G401.6 (cell line): ENCODE measurements around the gene ELF3.
A peak's percentile ranks its signal among the peaks of the same experiment; 100 is the strongest.
"Not testable (repeated sequence)": the region's sequence is repeated elsewhere in the genome, so short reads cannot be mapped to it uniquely, and the experiment has no call there.

Experiments
- FAIRE-seq: peaks from 2 replicates; lab custom pipeline; 2012; peaks lifted over from hg19 to GRCh38; lab: Jason Lieb, UNC

The ELF3 gene

DNA sequence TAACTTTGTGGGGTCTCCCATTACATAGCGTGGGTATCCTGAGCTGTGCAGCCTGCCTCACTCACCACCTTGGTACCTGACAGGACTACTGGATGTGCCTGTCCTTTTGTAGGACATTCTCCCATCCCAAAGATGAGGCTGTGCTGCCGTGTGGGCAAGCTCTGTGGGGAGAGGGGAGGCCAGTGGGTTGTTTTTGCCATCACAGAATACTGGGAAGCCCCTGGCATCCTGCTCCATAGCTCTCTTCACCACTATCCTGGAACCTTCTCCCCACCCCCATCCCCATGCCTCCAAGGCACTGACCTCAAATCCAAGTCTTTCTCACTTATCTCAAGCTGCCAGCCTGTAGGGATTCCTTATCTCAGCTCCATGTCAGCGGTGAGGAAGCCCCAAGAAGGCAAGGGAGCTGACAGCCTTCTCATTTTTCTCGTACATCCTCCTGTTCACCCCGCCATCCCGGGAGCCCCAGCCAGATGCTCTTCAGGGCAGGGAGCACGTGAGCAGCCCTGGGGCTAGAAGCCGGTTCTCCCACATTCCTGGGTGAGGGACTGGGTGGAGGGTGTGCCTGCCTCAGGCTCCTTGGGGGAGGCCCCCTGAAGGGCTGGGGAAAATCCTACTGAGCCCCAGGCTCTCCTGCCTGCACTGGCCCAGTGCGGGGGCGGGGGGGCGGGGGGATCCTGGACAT lies 2.4 kb upstream of the ELF3 start:
- FAIRE-seq, result no peak

DNA sequence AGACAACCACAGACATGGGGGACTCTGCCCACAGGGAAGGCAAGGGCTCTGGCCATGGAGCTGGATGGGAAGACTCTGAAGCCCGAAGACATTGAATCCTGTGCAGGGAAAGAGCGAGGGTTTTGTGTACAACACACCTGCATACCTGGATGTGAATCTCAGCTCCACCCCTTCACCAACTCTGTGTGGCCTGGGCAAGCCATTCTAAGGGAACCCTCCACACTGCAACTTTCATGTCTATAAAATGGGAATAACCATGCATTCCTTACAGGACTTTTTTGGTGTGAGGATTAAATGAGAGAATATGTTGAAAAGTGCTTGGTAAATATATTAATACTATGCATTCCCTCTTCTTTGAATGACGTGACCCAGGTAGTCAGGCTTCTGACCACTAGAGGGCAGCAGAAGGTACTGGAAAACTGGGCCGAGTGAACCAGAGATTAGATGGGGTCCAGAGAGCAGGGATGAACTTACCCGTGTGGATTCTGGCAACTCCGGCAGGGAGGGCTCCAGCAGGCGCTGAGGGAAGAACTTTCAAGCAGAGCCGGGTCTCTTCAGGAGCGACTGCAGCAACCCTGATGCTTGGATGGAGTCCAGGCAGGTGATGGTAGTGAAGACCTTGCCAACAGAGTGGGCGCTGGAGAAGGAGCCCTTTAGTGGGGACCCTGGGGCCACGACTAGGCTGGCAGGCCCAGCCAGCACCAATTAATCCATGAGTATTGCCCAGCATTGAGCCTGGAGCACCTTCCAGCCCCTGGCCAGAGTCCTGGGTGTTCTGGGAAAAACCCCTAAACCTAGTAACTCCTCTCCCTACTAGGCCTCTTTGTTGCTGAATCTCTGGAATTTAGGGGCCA lies 834 bp upstream of the ELF3 start:
- peak; percentile 94 for FAIRE-seq

- FAIRE-seq, result no peak
Observed at GRCh38 chr1:202011994-202012393, 1.6 kb downstream of the ELF3 start.

- no peak for FAIRE-seq
Observed at GRCh38 chr1:202012544-202013478, 2.4 kb downstream of the ELF3 start.

GRCh38 chr1:202013603-202014002 lies 3.2 kb downstream of the ELF3 start:
- no peak for FAIRE-seq

GRCh38 chr1:202014060-202014459 lies 3.7 kb downstream of the ELF3 start:
- FAIRE-seq, result no peak

GRCh38 chr1:202014915-202015661 lies 4.7 kb downstream of the ELF3 start:
- FAIRE-seq, result no peak

DNA sequence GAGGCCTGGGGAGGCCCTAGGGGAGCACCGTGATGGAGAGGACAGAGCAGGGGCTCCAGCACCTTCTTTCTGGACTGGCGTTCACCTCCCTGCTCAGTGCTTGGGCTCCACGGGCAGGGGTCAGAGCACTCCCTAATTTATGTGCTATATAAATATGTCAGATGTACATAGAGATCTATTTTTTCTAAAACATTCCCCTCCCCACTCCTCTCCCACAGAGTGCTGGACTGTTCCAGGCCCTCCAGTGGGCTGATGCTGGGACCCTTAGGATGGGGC lies 5.2 kb downstream of the ELF3 start:
- FAIRE-seq, result no peak

DNA sequence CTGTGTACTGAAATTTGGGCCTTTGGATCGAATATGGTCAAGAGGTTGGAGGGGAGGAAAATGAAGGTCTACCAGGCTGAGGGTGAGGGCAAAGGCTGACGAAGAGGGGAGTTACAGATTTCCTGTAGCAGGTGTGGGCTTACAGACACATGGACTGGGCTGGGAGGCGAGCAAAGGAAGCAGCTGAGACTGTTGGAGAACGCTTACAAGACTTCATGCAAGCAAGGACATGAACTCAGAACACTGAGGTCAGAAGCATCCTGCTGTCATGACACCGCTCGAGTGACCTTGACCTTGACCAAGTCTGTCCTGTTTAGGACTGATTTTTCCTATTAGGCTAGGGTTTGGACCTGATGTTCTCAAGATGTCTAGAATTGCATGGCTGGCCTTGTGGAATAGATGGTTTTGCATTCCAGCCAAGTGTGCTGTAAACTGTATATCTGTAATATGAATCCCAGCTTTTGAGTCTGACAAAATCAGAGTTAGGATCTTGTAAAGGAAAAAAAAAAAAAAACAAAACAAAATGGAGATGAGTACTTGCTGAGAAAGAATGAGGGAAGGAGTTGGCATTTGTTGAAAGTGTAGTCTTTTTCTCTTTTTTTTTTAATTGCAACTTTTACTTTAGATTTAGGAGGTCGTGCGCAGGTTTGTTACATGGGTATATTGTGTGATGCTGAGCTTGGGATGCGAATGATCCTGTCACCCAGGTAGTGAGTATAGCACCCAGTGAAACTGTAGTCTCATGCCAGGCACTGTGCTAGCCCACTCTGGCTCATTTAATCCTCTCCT lies 5.8 kb downstream of the ELF3 start:
- no peak for FAIRE-seq

- FAIRE-seq, result no peak
Observed at GRCh38 chr1:202016811-202017748, 6.7 kb downstream of the ELF3 start.

- FAIRE-seq, result no peak
Observed at GRCh38 chr1:202017749-202018467, 7.5 kb downstream of the ELF3 start.

GRCh38 chr1:202018468-202019234 lies 8.3 kb downstream of the ELF3 start:
- no peak for FAIRE-seq

- FAIRE-seq, result not testable (repeated sequence)
Observed at GRCh38 chr1:202019235-202019558, 8.8 kb downstream of the ELF3 start.

DNA sequence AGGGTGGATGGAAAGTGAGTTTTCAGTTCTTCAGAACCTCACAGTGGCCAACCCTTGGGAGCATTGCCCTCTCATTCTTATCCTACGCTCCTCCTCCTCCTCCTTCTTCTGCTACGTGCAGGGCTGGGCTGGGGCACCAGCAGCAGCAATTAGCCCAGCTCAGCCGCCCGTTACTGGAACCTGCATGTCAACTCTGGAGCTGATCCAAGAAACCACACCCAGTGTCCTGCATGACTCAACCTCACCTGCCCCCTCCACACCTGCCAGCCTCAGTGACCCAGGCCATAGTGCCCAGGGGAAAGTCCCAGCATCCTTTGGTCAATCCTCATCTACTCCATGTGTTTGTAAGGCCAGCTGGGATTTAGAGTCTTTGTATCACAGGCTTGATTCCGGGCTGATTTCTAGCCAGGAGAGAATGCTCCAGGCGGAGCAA lies 12.6 kb downstream of the ELF3 start:
- no peak for FAIRE-seq

GRCh38 chr1:202029171-202029665 lies 18.8 kb downstream of the ELF3 start:
- FAIRE-seq, result peak; percentile 27

DNA sequence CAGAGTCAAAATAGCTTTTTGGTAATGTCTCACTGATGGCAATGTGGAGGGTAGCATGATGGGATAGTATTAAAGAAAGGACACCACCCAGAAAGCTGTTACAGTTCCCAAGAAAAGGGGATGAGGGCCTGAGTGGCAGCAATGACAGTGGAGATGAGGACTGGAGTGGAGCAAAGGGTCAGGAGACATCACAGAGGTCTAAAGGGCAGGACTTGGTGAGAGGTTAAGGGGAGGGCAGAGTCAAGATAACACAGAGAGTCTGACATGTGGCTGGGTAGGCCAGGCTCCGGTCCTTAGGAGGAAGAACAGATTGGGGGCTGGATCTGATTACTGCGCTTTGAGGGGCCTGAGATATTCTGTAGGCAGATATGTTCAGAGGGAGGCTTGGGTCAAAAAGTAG lies 19.3 kb downstream of the ELF3 start:
- no peak for FAIRE-seq

DNA sequence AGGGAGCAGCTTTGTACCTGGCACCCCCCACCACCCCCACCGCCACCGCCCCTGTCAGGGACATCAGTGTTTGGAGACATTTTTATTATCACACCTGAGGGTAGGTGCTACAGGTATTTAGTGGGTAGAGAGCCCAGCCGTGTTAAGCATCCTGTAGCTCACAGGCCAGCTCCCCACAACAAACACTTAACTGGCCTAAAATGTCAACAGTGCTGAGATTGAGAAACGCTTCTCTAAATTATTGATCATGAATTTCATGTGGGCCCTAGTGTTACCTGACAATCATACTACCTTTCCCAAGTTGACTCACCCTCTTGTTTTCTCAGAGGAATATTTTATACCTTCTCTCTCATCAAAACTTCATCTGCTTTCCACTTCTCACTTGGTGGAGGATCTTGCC lies 21.4 kb downstream of the ELF3 start:
- no peak for FAIRE-seq

DNA sequence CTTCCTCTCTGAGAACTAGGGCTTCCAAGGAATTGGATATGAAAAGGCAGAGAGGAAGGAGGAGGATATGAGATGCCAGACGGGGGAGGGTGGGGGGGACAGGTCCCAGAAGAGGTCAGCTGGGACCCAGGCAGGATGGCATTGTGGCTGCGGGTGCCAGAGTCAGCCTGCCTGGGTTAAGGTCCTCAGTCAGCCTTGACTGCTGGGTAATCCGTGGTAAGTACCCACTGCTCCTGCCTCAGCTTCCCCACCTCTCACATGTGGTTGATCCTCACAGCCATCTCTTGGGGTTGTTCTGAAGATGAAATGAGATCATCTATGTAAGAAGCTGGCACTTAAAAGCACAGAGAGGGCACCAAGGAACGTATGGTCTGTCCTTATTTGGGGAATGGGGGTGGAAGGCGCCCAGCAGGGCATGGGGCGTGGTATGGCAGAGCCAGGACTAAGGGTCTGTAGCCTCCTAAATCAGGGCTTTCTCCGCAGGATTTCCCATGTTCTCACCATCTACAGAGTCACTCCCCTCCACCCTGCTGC lies 23.8 kb downstream of the ELF3 start:
- no peak for FAIRE-seq
